HepG2 (cell line): ENCODE results near the gene CHN1. TPM values are rescaled to one million over a fixed set of nuclear protein-coding genes. Genes with fewer than 3 reads are reported as not detected.

Experiments used
- ATAC-seq: fragments of 200-7000 bp; cut with Tn5 transposase; 3 replicates; pipeline ENCODE4 v1.9.1; 2020; ENCODE audit warnings: mild to moderate bottlenecking, moderate library complexity
- BruUV-seq: library from RNA; stranded (reverse); fragments of 400-500 nt; replicated peaks from 2 replicates; lab custom pipeline; 2021; lab: Mats Ljungman, UMichigan
- CTCF ChIA-PET: fragments of 300-600 bp; formaldehyde crosslinking; extraction: SDS; loops from one replicate; lab custom pipeline; 2021; ENCODE audit warnings: low total read pairs, inconsistent platforms, low intra/inter-chr PET ratio; lab: Yijun Ruan, JAX
- POLR2A ChIA-PET: fragments of 350-600 bp; sonication (Branson Sonifier 250); formaldehyde crosslinking; loops from one replicate; lab custom pipeline; 2020; ENCODE audit warnings: antibody characterized with exemption, inconsistent platforms; lab: Yijun Ruan, JAX
- DNase-seq: peaks from one replicate; pipeline ENCODE4 v3.0.0-alpha.2; 2015; ENCODE audit warnings: low spot score
- FAIRE-seq: peaks from 3 replicates; lab custom pipeline; 2011; peaks lifted over from hg19 to GRCh38; lab: Jason Lieb, UNC
- H2AFZ ChIP-seq: one replicate; pipeline ENCODE4 v1.6.1; 2011; ENCODE audit warnings: low read length, inconsistent platforms
- H3K27ac ChIP-seq: fragments of 300-600 bp; 3 replicates; pipeline ENCODE4 v1.8.0; 2011; ENCODE audit warnings: mixed run types, mild to moderate bottlenecking, mixed read lengths, low read length, inconsistent platforms; ENCODE audit not compliant: insufficient read depth; ENCODE audit errors: extremely low read length
- H3K27me3 ChIP-seq, 2 experiments: fragments of 200-600 bp in 1 of 2; 2 replicates in 1 of 2; 3 replicates in 1 of 2; pipeline versions ENCODE4 v1.6.0 to v1.8.0; 2011; ENCODE audit warnings: low read length in 2 of 2, mild to moderate bottlenecking in 2 of 2, moderate library complexity in 2 of 2, inconsistent platforms in 1 of 2; ENCODE audit not compliant: insufficient read depth in 2 of 2, control insufficient read depth in 1 of 2
- H3K36me3 ChIP-seq, 2 experiments: fragments of 200-600 bp in 1 of 2; replicated peaks in 1 of 2; 2 replicates in 1 of 2; 3 replicates in 1 of 2; pipeline versions ENCODE4 v1.5.1 to v1.8.0; 2011; ENCODE audit warnings: low read length in 2 of 2, inconsistent platforms in 1 of 2; ENCODE audit not compliant: insufficient read depth in 2 of 2, control insufficient read depth in 1 of 2
- H3K4me1 ChIP-seq: 2 replicates; pipeline ENCODE4 v1.5.1; 2012; ENCODE audit warnings: low read length, inconsistent platforms; ENCODE audit not compliant: insufficient read depth
- H3K4me2 ChIP-seq: 2 replicates; pipeline ENCODE4 v1.6.0; 2011; ENCODE audit warnings: low read depth, low read length, inconsistent platforms
- H3K4me3 ChIP-seq, 3 experiments: fragments of 200-600 bp in 1 of 3; sonication (generic), shearing (Covaris generic) in 1 of 3; replicated peaks in 1 of 3; 2 replicates each; pipeline ENCODE4 v1.5.1; 2011 to 2016; ENCODE audit warnings: low read length in 3 of 3, inconsistent platforms in 2 of 3, low read depth in 2 of 3, mild to moderate bottlenecking in 2 of 3, control low read depth in 1 of 3, mixed read lengths in 1 of 3; ENCODE audit not compliant: insufficient read depth in 1 of 3
- H3K79me2 ChIP-seq: one replicate; pipeline ENCODE4 v1.6.1; 2011; ENCODE audit warnings: low read length, inconsistent platforms; ENCODE audit not compliant: insufficient read depth
- H3K9ac ChIP-seq: 2 replicates; pipeline ENCODE4 v1.6.0; 2011; ENCODE audit warnings: mild to moderate bottlenecking, low read depth, low read length, inconsistent platforms; ENCODE audit not compliant: insufficient read depth
- H3K9me3 ChIP-seq: 2 replicates; pipeline ENCODE4 v1.5.1; 2012; ENCODE audit warnings: mild to moderate bottlenecking, low read length
- H4K20me1 ChIP-seq: 2 replicates; pipeline ENCODE4 v1.6.0; 2011; ENCODE audit warnings: inconsistent platforms, mild to moderate bottlenecking, low read length, moderate library complexity; ENCODE audit not compliant: insufficient read depth
- E2F2 ChIP-seq: sonication (generic); formaldehyde crosslinking; IDR thresholded peaks from 2 replicates; pipeline ENCODE4 v1.4.0; 2020; ENCODE audit warnings: missing genetic modification reagents, borderline replicate concordance
- GATAD1 ChIP-seq: IDR thresholded peaks from 2 replicates; pipeline ENCODE4 v1.6.1; 2016; ENCODE audit warnings: missing genetic modification reagents, missing compliant biosample characterization
- GPBP1L1 ChIP-seq: sonication (generic); formaldehyde crosslinking; IDR thresholded peaks from 2 replicates; pipeline ENCODE4 v1.5.0; 2020; ENCODE audit warnings: mild to moderate bottlenecking, missing genetic modification reagents
- NFIC ChIP-seq: IDR thresholded peaks from 2 replicates; pipeline ENCODE4 v1.6.1; 2012; ENCODE audit warnings: mild to moderate bottlenecking, low read length, inconsistent platforms
- NFRKB ChIP-seq: fragments of 450-650 bp; IDR thresholded peaks from 2 replicates; pipeline ENCODE4 v1.6.1; 2017
- SIX4 ChIP-seq: sonication (generic); formaldehyde crosslinking; IDR thresholded peaks from 2 replicates; pipeline ENCODE4 v1.4.0; 2020; ENCODE audit warnings: missing genetic modification reagents
- SMARCE1 ChIP-seq: fragments of 450-650 bp; IDR thresholded peaks from 2 replicates; pipeline ENCODE4 v1.6.1; 2017; ENCODE audit warnings: borderline replicate concordance
- SP4 ChIP-seq: sonication (generic); formaldehyde crosslinking; IDR thresholded peaks from 2 replicates; pipeline ENCODE4 v1.8.1; 2023; ENCODE audit warnings: mild to moderate bottlenecking, missing genetic modification reagents
- TEAD3 ChIP-seq: optimal IDR thresholded peaks from 2 replicates; pipeline ENCODE3; 2016; ENCODE audit warnings: borderline replicate concordance
- XRCC5 ChIP-seq: fragments of 200-400 bp; formaldehyde crosslinking; optimal IDR thresholded peaks from 2 replicates; pipeline ENCODE3; 2017; ENCODE audit warnings: mild to moderate bottlenecking, low read length
- ZBTB7B ChIP-seq: sonication (generic); formaldehyde crosslinking; IDR thresholded peaks from 2 replicates; pipeline ENCODE4 v1.4.0; 2020; ENCODE audit warnings: missing genetic modification reagents
- ZNF296 ChIP-seq: sonication (generic); formaldehyde crosslinking; conservative IDR thresholded peaks from 2 replicates; pipeline ENCODE4 v1.5.0; 2020; ENCODE audit warnings: mild to moderate bottlenecking, missing genetic modification reagents
- ZNF33A ChIP-seq: sonication (generic); formaldehyde crosslinking; IDR thresholded peaks from 2 replicates; pipeline ENCODE4 v1.5.1; 2020; ENCODE audit warnings: missing genetic modification reagents, mild to moderate bottlenecking, moderate library complexity, borderline replicate concordance
- ZNF616 ChIP-seq: sonication (generic); formaldehyde crosslinking; IDR thresholded peaks from 2 replicates; pipeline ENCODE4 v1.5.0; 2020; ENCODE audit warnings: low read depth, mild to moderate bottlenecking, missing genetic modification reagents
- ZNF619 ChIP-seq: sonication (generic); formaldehyde crosslinking; IDR thresholded peaks from 2 replicates; pipeline ENCODE4 v1.4.0; 2020; ENCODE audit warnings: mild to moderate bottlenecking, missing genetic modification reagents
- WGBS: methylation state at CpG from one replicate; pipeline ENCODE4 v1.1.6; 2017; ENCODE audit warnings: low lambda C conversion rate; 5-methylcytosine and 5-hydroxymethylcytosine counted together
- in situ Hi-C: cut with HindIII; loops from 2 replicates; pipeline ENCODE4 v1.10.0; 2017; ENCODE audit warnings: low pct_unique_long_range_greater_than_20kb; ENCODE audit not compliant: extremely low pct_ligation_motif_present
- intact Hi-C: fragments of 100-400 bp; cut with micrococcal nuclease; formaldehyde crosslinking; loops from one replicate; pipeline ENCODE4 v1.10.0; 2022; ENCODE audit not compliant: unreplicated experiment
- polyA plus RNA-seq, 8 experiments: library from polyadenylated mRNA; depleted of rRNA in 3 of 8; stranded (reverse) in 7 of 8; unstranded in 1 of 8; fragments of >200 nt; fragmentation: Illumina TruSeq in 4 of 8; extraction: Trizol in 4 of 8; gene quantifications; 2 replicates each; pipeline versions ENCODE4 v1.2.1 to v1.2.3, GENCODE V29; 2011 to 2016; ENCODE audit warnings: low read depth in 4 of 8, missing spikeins in 1 of 8, mixed read lengths in 1 of 8; ENCODE audit not compliant: insufficient read depth in 1 of 8
- total RNA-seq, 5 experiments: library from RNA; depleted of rRNA; stranded (reverse); fragments of >200 nt; fragmentation: Illumina TruSeq; extraction: Trizol; gene quantifications; 2 replicates each; pipeline ENCODE4 v1.2.3, GENCODE V29; 2016; ENCODE audit warnings: low read depth in 1 of 5

The CHN1 gene
- total and polyA plus RNA-seq, 2 of the 13 experiments (the other 11 are each of a cell fraction or from before 2014, with no cell fraction given) = 2.8 to 3.5 TPM

GRCh38 chr2:174979996-174980395, 25.2 kb downstream of the CHN1 start:
- Histone ChIP-seq H3K4me3 (no peak overlapping the region), H2AFZ (no peak overlapping the region), H3K79me2 (no peaks in the 10 kb centered on the region), H3K36me3 (no peaks in the 10 kb centered on the region), H4K20me1 (no peaks in the 10 kb centered on the region), H3K9ac (no peak overlapping the region), H3K9me3 (no peaks in the 10 kb centered on the region), H3K4me2 (no peak overlapping the region), H3K27me3 (no peaks in the 10 kb centered on the region), H3K4me1 (no peaks in the 10 kb centered on the region), H3K27ac (no peak overlapping the region)
- FAIRE-seq = no peak
- DNase-seq = no peak
- WGBS = 89% methylated on average over 1 of the region's 1 CpG
- TF ChIP-seq E2F2 (CRISPR knock-in tag) (no peak), ZBTB7B (no peak), XRCC5 (no peak), ZNF616 (CRISPR knock-in tag) (no peak), TEAD3 (CRISPR knock-in tag) (no peak), GATAD1 (CRISPR knock-in tag) (no peak), SMARCE1 (no peak), ZNF296 (CRISPR knock-in tag) (no peak), NFIC (no peak), ZNF33A (CRISPR knock-in tag) (no peak), SIX4 (no peak), ZNF619 (CRISPR knock-in tag) (no peak), NFRKB (no peak), SP4 (no peak), GPBP1L1 (CRISPR knock-in tag) (no peak)
- intact Hi-C loops (no loop called here), in situ Hi-C loops (no loop called here)
- ChIA-PET CTCF (no interaction called here), POLR2A (no interaction called here)
- no peak for ATAC-seq
- BruUV-seq = no TSS peak
